ENCODE results near the gene PRDM16.

PRDM16 gene

DNA sequence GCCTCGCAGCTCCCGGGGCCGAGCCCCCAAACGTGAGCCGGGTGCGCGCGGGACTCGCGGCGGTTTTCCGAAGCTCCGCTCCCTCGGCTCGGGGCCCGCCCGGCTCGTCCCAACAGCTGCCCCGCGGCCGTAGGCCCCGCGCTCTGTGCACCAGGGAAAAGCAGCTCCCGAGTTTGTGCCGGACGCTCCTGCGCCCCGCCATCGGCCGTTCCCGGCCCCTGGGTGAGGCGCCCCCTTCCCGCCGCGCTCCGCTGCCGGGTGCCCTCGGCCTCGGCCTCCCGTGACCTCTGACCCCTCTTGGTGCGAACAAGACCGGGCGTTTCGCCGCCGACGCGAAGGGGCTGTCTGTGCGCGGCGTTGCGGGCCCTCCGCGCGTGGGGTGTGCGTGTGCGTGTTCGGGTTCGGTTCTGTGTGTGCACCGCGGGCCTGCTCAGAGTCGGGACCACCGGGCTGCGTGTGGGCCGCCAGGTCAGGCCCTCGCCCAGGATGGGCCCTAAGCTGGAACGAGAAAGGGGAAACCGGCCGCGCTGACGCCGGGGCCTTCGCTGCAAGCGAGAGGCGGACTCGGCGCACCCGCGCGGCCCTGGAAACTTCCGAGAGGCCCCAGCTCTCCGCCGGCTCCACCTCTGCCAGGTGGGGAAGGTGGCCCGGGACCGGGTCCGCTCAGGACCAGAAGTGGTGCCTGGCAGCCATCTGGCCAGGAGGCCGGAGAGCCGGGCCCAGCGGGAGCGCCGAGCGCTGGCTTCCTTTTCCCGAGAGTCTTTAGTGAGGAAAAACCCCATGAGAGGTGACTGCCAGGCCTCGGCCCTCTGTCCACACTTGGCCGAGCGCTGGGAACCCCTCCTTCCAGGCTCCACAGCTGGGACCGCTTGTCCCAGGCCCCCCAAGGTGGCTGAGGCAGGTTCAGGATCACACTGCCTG lies 1.9 kb downstream of the PRDM16 start:
- no peak for DNase-seq

DNA sequence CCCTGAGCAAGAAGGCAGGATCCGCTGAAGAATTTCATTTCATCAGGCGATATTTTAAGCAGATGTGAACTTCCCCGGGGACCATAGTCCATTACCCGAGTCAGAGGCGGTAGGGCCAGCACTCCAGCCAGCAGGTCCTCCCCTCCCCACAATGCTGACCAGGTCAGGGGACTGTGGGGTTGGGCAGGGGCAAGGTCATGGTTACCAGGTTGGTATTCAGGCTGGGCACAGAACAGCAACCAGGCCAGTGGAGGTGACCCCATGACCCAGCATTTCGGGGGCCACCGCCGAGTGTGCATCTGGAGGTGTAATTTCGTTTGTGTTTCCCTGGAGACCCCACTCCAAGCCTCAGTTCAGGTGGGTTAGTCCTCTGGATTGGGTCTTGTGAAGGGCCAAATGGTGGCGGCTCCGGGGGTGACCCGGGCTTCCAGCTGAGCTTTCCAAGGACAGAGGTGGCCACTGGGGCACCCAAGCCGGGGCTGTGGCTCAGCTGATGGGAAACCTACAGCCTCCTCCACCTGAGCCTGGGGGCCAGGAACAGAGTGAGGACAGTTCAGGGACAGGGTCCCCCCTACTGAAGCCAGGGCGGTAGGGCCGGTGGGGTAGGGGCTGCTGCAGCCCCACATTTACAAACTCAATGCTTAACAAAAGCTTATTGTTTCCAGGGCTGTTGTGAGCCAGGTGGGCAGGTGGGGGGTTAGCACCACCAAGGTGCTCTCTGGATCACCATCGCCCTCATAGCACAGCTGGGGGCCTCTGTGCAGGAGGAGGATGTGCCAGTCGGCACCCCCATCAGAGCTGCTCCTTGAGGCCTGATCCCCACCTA lies 2.8 kb downstream of the PRDM16 start:
- no peak for DNase-seq

DNA sequence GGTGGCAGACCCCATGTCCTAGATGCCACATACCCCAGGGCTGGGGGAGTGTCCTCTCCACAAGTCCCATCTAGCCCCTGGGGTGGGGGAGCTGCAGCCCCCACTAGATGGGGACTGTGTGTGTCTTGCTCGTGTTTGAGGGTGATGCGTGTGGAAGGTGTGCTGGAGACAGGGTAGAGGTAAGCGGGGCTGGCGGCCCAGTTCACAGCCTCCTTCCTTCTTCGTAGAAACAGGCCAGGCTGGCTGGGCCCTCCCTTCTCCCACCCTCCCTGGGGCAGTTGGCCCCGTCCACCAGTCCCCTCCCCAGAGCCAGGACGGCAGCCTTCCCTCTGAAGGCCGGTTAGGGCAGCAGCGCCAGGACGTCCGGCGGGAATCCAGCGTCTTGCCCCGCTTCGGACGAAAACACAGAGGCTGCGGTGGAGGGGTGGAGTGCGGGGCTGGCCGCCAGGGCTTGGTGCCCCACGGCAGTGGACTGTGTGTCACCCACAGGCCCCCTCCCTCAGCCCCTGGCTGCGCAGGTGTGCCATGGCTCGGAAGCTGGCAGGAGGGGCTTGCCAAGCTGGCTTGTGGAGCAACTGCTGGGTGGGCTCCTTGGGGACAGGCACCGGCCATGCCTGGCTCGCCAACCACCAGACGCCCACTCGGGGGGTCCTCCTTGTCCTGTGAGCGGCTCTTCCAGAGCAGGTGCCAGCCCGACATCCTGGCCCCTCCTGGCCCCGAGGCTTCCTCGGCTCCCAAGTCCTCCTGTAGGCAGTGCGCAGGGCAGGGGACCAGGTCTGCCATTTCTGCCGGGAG lies 3.6 kb downstream of the PRDM16 start:
- no peak for DNase-seq

DNA sequence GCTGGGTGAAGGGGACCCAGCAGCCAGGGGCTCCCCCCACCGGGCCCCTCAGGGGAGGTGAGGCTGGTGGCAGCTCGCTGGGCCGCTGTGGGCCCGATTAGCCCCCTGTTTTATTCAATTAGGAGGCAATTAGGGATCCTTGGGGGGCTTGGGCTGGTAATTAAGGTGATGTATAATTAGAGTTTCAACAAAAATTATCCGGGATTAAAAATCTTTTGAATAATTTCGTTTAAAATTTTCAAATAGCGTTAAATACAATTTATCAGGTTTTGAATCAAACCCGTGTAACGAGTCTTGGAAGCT lies 4.1 kb downstream of the PRDM16 start:
- DNase-seq = no peak

DNA sequence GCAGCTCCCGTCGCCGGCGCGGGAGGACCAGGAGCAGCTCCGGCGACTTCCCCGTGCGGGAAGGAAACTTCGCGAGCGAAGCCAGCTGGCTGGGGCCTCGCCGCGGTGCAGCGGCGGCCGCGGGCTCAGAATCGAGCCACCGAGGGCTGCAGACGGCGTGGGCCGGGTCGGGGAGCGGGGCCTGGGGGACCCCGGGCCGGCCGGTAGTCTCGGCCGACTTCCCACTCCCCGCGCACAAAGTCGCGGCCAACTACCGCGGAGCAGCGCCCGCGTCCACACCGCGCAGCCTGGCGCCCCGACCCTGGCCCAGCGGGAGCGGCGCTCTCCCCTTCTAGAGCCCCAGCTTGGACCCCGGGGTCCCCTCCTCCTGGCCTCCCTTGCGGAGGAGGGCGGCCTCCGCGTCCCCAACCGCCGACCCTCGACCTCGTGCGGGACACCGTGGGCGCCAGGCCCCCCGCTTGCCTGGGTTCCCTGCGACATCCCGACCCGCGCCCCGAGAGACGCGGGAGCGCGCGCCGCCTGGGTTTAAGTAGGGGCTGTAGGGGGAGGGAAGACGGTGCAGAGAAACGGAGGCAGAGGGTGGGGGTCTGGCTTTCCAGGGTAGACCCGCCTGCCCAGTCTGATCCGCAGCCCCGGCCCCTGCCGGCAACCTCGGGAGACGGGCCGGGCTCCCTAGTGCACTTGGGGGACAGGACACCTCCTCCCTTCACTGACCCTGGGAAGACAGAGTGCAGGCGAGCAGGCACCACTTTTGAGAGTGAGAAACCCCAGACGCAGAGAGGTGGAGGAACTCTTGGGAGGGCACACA lies 4.7 kb downstream of the PRDM16 start:
- DNase-seq = no peak

DNA sequence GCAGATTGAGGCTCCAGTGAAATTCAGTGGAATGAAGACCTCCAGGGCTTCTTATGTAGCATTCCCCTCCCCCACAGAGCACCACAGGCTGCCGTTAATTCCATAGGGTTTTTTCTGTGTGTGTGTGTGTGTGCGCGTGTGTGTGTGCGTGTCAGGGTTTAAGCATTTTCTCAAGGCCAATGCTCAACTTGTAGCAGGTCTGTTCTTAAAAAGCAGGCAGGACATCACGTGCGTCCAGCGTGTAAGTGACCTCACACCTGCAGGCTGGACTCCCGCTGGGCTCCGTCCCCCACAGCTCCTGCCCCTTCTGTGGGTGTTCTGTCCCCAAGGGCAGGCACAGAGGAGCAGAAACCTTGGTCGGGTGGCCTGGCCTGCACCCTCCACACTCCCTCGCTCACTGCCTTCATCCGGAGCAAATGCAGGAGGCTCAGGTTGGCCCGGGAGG lies 5.3 kb downstream of the PRDM16 start:
- no peak for DNase-seq

DNA sequence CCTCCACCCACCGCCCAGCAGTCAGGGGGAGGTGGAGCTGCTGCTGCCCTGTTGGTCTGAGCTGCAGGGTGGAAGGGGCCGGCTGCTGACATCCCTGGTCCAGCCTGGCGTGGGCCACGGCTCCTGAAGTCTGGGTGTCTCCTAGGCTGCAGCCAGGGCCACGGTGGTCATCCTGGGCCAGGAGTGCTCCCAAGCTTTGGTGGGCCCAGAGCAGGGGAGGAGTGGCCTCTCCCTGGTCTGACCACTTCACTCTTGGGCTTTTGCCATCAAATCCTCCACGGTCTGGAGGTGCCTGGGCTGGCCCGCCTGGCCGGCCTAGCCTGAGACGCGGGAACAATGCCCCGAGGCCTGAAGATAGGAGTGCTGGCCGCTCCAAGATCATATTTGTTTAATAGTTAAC lies 5.8 kb downstream of the PRDM16 start:
- DNase-seq = no peak

DNA sequence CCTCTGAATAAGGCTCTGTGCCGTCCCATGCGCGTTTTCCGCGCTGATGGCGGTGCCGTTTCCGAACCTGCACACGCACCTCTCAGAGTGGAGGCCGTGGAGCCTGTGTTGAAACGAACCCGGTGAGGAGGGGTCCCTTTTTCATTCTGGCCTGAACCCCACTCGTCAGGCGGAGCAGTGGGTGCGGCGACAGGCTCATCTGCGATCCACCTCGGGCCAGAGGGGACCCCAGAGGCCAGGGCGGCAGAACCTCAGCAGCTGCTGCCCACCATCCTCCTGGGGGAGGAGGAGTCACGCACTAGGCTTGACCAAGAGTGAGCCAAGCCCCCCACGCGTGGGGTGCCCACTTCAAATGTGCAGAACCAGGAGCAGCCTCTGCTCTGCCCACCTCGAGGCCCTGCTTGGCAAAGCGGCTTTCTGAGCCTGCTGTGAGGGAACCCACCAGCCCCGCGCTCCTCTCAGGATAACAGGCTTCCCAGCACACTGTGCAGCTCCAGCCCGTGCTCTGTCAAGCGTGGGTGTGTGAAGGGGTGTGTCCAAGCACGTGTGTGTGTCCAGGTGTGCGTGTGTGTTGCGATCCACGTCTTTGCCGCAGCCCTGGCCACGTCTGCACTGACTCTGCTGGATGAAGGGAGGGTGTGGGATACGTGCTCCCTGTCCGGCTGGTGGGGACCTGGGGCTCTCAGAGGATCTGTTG lies 6.8 kb downstream of the PRDM16 start:
- DNase-seq = no peak

DNA sequence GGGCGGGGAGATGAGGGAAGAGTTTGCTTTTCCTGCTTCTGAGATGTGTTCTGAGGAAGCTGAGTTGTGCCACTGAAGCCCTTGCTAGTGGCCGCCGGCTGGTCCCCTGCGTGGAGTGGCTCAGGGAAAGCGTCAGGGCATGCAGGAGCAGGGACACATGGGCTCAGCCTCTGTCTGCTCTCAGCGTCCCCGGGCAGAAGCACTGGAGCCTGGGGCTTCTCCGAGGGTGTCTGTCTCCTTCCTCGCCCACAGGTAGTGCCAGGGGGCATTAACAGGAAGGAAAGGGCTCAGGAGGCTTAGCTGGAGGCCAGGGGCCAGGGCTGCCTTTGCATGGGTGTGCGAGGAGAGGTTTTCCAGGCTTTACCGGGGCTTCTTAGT lies 7.3 kb downstream of the PRDM16 start:
- no peak for DNase-seq

DNA sequence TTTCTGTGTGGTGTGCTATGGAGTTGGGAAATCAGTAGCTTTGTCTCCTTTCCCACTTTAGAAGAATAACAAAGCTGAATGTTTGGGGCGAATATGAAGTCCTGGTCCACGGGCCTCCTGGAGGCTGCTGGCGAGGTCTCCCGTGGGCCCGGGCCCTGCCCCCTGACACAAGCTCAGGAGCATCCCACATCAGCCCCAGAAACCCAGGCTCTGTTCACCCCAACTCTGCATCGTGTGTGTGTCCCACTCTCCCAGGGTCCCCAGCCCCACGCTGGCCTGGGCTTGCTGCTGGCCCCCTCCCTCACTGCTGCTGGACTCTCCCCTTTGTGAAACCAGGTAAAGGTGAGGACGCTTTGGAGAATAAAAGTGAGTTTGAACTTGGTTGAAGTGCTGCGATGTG lies 8.1 kb downstream of the PRDM16 start:
- DNase-seq = no peak

DNA sequence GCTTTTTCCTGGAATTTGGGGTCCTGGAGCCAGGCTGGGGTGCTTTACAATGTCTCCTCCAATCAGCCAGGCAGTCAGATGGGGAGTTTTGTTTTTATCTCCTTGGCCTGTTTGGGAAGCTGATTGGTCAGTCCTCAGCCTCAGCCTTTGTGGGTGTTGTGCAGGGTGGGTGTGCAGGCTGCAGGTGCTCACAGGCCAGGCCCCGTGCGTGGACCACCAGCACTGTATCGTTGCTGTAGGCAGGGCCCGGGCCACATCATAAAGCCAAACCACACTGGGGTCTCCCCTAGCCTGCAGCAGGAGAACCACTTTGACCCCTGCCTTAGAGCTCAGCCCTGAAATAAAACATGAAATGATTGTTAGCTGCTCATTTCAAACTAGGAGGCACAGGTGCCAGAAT lies 8.6 kb downstream of the PRDM16 start:
- no peak for DNase-seq

DNA sequence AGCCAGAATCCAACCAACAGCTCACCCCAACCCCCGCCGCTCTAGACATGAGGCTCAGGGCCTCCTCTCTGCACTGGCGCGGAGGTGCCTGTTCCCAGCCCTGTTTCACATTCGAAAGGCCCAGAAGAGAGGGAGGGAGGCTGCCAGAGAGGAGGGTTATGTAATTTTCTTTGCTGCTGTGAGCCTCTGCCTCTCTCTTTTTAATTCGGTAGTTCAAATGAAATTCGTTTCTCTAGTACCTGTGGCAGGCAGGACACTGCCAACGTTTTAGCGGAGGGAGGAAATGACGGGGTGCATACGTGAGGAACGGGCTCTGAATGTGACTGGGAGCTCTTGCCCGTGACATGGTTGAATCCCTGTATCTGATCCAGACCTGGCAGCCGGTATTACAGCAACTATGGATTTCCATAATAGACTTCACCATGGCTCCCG lies 9.4 kb downstream of the PRDM16 start:
- no peak for DNase-seq

DNA sequence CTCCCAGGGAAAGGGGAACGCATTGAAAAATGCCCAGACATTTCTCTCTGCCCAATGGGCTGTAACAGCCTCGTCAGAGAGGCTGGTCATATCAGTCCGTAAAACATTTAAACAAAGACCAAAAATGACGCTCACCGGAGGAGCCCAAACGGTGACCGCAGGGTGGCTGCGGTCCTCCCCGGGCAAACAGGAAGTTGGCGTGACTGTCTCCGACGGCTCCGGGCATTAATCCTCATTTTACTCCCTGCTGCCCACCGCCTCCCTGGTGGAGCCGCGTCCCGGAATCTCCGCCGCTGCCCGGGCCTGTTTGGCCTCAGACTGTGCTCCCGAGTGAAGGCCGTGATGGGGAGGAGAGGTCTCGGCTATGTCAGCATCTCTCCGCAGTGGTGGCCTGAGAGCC lies 9.9 kb downstream of the PRDM16 start:
- DNase-seq = no peak

DNA sequence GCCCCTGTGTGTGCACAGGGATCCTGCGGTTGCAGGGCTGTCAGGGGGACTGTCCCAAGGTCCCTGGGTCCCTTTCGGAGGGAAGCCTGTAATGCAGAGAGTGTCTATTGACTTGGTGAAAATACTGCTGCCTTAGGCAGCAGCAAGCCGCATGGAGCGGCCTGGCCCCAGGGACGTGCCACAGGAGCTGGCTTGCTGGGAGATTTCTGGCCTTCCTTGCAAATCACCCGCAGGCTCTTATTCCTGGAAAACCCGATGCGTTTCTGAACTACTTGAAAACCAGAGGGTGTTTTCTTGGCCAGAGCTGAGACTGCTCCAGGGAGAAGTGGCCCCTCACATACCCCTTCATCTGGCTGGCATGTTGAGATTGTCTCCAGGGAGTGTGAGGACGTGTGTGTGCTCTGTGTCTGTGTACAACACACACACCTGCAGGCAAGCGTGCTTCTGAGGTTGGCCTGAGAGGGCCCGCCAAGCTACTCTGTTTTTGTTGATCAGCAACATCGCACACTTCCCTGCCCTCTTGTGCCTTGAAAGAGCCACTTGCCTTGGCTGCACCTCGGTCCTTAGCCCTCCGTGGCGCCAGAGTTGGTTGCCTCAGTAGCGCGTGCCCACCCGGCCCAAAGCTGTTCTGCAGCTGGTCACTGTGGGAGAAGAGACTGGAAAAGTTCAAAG lies 10.5 kb downstream of the PRDM16 start:
- DNase-seq = no peak

DNA sequence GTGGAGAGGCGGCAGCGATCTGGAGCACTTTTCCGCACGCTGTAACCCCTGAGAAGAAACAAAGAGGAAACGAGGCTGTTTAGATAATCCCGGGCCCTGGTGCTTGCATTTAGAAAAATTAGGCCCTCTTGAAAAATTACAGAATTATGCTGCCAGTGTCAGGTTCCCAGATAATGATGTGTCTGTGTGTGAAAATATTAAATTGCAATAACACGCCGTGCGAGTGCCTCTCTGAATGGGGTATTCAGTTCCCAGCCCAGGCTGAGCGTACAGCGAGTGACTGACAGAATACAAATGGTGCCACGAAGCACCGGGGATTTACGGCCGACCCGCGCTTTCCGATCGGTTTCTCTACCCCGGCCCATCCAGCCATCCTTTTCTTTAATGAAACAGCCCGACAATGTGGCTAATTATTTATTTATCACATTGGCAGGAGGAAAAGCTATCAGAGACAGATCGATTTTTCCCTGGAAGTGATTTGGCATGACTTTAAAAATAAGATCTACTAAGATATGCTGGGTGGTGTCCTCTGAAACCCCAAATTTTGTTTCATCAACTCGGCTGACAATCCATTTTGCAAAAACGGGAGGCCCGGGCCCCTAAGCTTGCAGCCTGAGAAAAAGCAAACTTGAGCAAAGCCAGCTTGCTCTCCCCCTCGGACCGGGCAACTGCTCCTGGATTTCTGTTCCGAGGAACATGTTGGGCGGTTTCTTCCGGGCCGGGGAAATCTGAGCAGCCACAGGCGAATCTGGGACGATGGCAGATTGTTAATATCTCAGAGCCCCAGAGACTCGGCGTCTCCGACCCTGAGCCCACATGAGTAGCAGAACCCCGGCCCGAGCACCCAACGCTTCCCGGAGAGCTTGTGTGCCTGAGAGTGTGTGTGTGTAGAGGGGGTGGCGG lies 11.3 kb downstream of the PRDM16 start:
- no peak for DNase-seq

DNA sequence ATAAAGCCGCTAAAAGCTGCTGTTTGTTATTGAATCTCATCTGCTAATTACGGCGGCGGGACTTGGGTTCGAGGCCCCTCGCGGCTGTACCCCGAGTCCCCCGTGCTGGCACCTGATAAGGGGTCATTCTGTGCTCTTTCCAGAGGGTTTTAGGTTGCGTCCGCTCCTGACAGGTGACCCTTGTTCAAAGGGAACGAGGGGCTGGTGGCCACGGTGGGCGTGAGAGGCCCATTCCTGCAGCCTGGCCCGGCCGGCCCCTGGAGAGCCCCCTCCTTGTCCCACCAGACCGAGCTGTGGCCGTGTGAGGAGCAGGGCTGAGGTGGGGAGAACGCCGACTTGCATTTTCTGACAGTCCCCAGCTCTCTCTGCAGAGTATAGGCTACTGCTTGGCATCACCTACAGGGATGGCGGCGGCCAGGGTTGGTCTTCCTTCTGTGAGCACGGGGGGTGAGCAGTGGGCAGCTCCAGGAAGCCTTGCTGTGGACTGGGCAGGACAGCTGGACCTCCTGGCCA lies 12.2 kb downstream of the PRDM16 start:
- DNase-seq = no peak

DNA sequence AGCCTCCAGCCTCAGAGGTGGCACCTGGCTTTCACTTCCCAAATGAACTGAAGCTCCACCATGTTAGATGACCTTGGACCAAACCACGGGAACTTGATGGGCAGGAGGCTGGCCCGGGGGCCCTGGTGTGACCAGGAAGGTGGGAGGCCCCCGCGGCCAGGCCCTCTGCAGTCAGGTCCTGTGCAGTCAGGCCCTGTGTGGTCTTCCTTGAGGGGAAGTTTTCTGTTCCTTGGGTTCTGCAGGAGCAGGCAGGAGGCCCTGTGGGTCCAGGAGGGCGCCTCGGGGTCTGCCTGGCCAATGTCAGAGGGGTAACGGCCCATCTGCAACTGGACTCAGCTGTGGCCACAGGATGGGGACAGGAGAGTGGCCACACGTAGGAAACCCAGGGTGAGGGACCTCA lies 13.0 kb downstream of the PRDM16 start:
- no peak for DNase-seq

DNA sequence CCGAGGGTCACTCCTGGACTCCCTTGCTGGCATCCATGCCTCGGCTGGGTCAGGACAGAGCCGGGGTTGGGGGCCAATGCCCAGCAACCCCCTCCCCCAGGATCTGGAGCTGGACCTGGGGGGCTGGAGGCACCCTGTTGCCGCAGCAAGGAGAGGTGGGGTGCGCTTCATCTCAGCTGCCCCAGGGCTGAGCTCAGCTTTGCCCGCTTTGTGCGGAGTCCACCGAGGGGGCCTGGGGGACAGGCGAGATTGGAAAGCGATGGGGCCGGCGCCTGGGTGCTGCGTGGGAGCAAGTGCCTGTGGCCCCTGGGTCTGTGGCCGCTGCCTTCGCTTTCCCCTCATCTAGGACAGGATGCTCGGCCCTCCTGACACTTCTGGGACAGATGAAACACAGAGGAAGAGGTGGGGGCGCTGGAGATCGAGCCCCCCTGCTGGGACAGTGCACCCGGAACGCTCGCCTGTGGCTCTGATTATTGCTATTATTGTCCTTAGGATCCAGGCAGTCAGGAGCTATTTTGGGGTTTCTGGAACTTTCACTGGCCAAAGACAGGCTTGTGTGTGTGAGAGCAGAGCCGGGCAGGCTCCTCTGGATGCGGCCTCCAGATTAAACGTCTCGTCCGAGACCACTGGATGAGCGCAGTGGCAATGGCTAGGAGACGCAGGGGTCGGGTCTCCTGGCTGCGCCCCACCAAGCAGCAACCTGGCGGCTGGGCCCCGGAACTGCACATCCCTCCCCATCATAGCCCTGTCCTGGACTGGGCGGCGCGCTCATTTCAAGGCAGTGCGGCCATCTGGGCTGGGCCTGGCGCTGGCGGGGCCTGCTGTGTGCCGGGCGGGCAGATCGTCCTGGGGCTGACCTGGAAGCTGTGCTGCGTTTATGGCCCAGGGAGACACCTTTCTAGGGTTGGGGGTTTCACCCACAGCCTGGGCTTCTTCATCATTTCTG lies 13.8 kb downstream of the PRDM16 start:
- no peak for DNase-seq

DNA sequence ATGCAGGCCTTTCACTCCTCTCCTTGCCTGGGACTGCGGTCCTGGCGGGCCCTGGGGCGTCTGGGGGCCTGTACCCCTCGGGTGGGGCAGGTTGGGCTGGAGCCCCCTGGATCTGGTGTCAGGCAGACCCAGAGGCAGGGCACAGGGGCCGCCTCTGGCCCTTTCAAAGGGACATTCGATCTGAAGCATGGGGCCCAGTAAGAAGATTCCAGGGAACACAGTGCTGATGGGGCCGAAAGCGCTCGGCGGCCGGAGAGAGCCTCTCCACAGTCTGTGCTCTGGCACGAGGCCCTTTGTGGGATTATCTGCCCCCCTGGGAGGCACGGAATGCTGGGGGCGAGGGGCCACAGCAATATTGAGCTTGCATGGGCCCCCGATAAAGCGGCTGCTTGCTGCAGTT lies 15.2 kb downstream of the PRDM16 start:
- DNase-seq = no peak
